Epidermal melanocyte (primary cell): ENCODE data around the gene MRRF.

Experiments used
- DNase-seq: peaks from one replicate; pipeline ENCODE4 v3.0.0; 2011; ENCODE audit warnings: low spot score; ENCODE audit not compliant: insufficient read length

The MRRF gene

GRCh38 chr9:122264360-122265148 lies at the start of gene MRRF, which contains the start of gene RBM18:
MRRF (plus strand) TSS chr9:122264882; CDS start chr9:122270892, 6,010 bp downstream.
RBM18 (minus strand) TSS chr9:122264840; CDS start chr9:122261492, 3,348 bp downstream.
- DNase-seq: peak; percentile 74

GRCh38 chr9:122215663-122216062 lies 49.0 kb upstream of the MRRF start:
- DNase-seq: no peak

- DNase-seq: no peak
These were observed 48.4 kb upstream of the MRRF start for GRCh38 chr9:122216138-122216797.

GRCh38 chr9:122216798-122217418 lies 47.8 kb upstream of the MRRF start:
- DNase-seq: no peak

- DNase-seq: no peak
These were observed 47.0 kb upstream of the MRRF start for GRCh38 chr9:122217640-122218039.

- no peak for DNase-seq
These were observed 46.4 kb upstream of the MRRF start for GRCh38 chr9:122218071-122218934.

GRCh38 chr9:122218935-122219855 lies 45.5 kb upstream of the MRRF start:
- DNase-seq: peak; percentile 19

- peak; percentile 22 for DNase-seq
These were observed 44.6 kb upstream of the MRRF start for GRCh38 chr9:122219856-122220672.

GRCh38 chr9:122220673-122221182 lies 44.0 kb upstream of the MRRF start:
- peak; percentile 6 for DNase-seq

- peak; percentile 8 for DNase-seq
These were observed 43.4 kb upstream of the MRRF start for GRCh38 chr9:122221183-122221811.

- peak; percentile 16 for DNase-seq
These were observed 41.9 kb upstream of the MRRF start for GRCh38 chr9:122222791-122223190.

GRCh38 chr9:122223435-122223834 lies 41.2 kb upstream of the MRRF start:
- peak; percentile 9 for DNase-seq

GRCh38 chr9:122225312-122226141 lies 39.2 kb upstream of the MRRF start:
- no peak for DNase-seq

GRCh38 chr9:122226142-122226757 lies 38.4 kb upstream of the MRRF start:
- DNase-seq: no peak

- no peak for DNase-seq
These were observed 37.7 kb upstream of the MRRF start for GRCh38 chr9:122226758-122227574.

GRCh38 chr9:122227575-122227900 lies 37.1 kb upstream of the MRRF start:
- DNase-seq: no peak

- DNase-seq: no peak
These were observed 36.5 kb upstream of the MRRF start for GRCh38 chr9:122228191-122228567.
